Activated CD8-positive, alpha-beta memory T cell treated with anti-CD3 and anti-CD28 coated beads for 4 hours (primary cell): Measurements from ENCODE around the gene PLCD1.
A peak's percentile ranks its signal among the peaks of the same experiment; 100 is the strongest.
"Not testable (repeated sequence)": the region's sequence is repeated elsewhere in the genome, so short reads cannot be mapped to it uniquely, and the experiment has no call there.

Source experiments
- DNase-seq, 2 donors: peaks; one replicate each; pipeline ENCODE4 v3.0.0-alpha.2; 2020; ENCODE audit warnings: low read depth in 2 of 2

Gene PLCD1

GRCh38 chr3:38036906-38037305, 7.5 kb upstream of the PLCD1 start:
- no peak for DNase-seq

GRCh38 chr3:38036286-38036685, 6.8 kb upstream of the PLCD1 start:
- no peak for DNase-seq

- DNase-seq: not testable (repeated sequence)
Measured at GRCh38 chr3:38034335-38034734, 4.9 kb upstream of the PLCD1 start.

GRCh38 chr3:38033586-38033985, 4.1 kb upstream of the PLCD1 start:
- DNase-seq: not testable (repeated sequence)

GRCh38 chr3:38032328-38032865, 3.0 kb upstream of the PLCD1 start:
- DNase-seq: no peak

GRCh38 chr3:38031022-38031994, 1.9 kb upstream of the PLCD1 start:
- DNase-seq: peak in 1 of 2 donors; percentile 42

- DNase-seq: no peak
Measured at GRCh38 chr3:38030126-38031021, 932 bp upstream of the PLCD1 start.

- no peak for DNase-seq
Measured at GRCh38 chr3:38028621-38029361, 651 bp downstream of the PLCD1 start.

- DNase-seq: no peak
Measured at GRCh38 chr3:38027466-38028465, 1.7 kb downstream of the PLCD1 start.

- no peak for DNase-seq
Measured at GRCh38 chr3:38026856-38027255, 2.6 kb downstream of the PLCD1 start.

GRCh38 chr3:38022896-38023709, 6.3 kb downstream of the PLCD1 start:
- no peak for DNase-seq

- DNase-seq: no peak
Measured at GRCh38 chr3:38022301-38022700, 7.1 kb downstream of the PLCD1 start.

- no peak for DNase-seq
Measured at GRCh38 chr3:38021196-38021595, 8.2 kb downstream of the PLCD1 start.

GRCh38 chr3:38020342-38020726, 9.1 kb downstream of the PLCD1 start:
- DNase-seq: no peak

GRCh38 chr3:38019658-38020341, 9.6 kb downstream of the PLCD1 start:
- DNase-seq: no peak

- no peak for DNase-seq
Measured at GRCh38 chr3:38018296-38019266, 10.9 kb downstream of the PLCD1 start.

- DNase-seq: no peak
Measured at GRCh38 chr3:38017445-38018295, 11.8 kb downstream of the PLCD1 start.
